ENCODE measurements around the gene GJC1.

- TF ChIP-seq CTCF (IDR thresholded peaks at IDR 0.05) (no peak), RCOR1 (IDR thresholded peaks at IDR 0.05; ENCODE audit: low read depth, low read length) (no peak), CEBPB (IDR thresholded peaks at IDR 0.05) (no peak), EP300 (IDR thresholded peaks at IDR 0.05) (no peak), ZNF302 (CRISPR knock-in tag; IDR thresholded peaks at IDR 0.05) (no peak), RAD21 (conservative IDR thresholded peaks at IDR 0.05 in 1 of 2, IDR thresholded peaks at IDR 0.05 in 1 of 2) (no peak), MYC (IDR thresholded peaks at IDR 0.05; ENCODE audit: borderline replicate concordance, low read length) (no peak), POLR2A (IDR thresholded peaks at IDR 0.05; ENCODE audit: low read length) (no peak), JUNB (IDR thresholded peaks at IDR 0.05) (no peak)
These were observed 2.2 kb downstream of the GJC1 start for GRCh38 chr17:44827863-44828262.
